ENCODE data around the gene KCNJ9.
A peak's percentile ranks its signal among the peaks of the same experiment; 100 is the strongest.

KCNJ9 gene

DNA sequence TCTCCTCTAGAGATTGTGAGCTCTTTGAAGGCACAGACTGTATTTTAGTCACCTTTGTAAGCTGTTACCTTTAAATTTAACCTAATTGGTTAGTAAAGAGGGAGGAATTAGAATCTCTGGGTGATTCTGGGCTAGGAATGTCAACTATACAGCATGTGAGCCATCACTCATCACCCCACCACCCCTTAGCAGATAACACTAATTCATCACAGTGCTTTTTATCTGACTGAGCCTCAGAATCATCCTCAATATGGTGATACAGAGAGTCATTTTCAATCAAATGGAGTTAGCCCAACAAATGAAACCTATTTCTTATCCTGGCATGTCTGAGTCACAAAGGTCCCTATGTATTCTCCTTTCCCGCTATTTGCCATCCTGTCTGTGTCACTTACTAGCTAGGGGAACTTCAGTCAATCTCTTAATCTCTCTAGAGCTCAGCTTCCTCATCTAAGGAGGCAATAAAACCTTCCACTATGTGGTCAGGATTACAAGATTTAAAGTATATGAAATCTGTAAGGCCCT is 24.6 kb upstream of the KCNJ9 start:
- TF ChIP-seq CTCF (IDR thresholded peaks at IDR 0.05; ENCODE audit: extremely low read depth, missing control alignments): no peak
- no peak for DNase-seq (ENCODE audit: low spot score)

DNA sequence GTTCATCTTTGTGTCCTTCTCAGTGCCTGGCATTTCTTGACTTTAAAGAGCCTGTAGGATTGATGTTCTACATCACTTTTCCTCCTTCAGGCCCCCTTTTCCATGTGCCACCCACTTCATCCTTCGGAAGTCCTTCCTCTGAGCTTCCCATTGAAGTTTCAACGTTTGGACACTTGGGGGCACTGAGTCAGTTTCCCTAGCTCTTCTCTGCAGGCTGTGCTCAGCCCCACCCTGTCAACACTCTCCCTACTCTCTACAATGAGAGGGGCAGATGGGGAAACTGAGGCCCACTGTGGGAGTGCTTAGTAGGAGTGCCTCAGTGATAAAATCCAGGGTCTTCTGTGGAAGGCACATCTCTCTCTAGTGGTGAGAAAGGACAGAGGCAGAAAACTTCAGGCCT is 23.3 kb upstream of the KCNJ9 start:
- TF ChIP-seq CTCF (IDR thresholded peaks at IDR 0.05; ENCODE audit: extremely low read depth, missing control alignments): no peak

GRCh38 chr1:160061369-160062229 is 19.7 kb upstream of the KCNJ9 start:
- DNase-seq (ENCODE audit: low spot score): no peak
- peak; percentile 1 for TF ChIP-seq CTCF (IDR thresholded peaks at IDR 0.05; ENCODE audit: extremely low read depth, missing control alignments)

More for the DNA sequence above, 23.3 kb upstream of the KCNJ9 start:
- DNase-seq (ENCODE audit: low spot score): no peak

GRCh38 chr1:160062230-160062532 is 19.2 kb upstream of the KCNJ9 start:
- TF ChIP-seq CTCF (IDR thresholded peaks at IDR 0.05; ENCODE audit: extremely low read depth, missing control alignments): no peak

GRCh38 chr1:160063176-160063575 is 18.2 kb upstream of the KCNJ9 start:
- TF ChIP-seq CTCF (IDR thresholded peaks at IDR 0.05; ENCODE audit: extremely low read depth, missing control alignments): no peak
- no peak for DNase-seq (ENCODE audit: low spot score)

More at GRCh38 chr1:160062230-160062532, 19.2 kb upstream of the KCNJ9 start:
- no peak for DNase-seq (ENCODE audit: low spot score)

DNA sequence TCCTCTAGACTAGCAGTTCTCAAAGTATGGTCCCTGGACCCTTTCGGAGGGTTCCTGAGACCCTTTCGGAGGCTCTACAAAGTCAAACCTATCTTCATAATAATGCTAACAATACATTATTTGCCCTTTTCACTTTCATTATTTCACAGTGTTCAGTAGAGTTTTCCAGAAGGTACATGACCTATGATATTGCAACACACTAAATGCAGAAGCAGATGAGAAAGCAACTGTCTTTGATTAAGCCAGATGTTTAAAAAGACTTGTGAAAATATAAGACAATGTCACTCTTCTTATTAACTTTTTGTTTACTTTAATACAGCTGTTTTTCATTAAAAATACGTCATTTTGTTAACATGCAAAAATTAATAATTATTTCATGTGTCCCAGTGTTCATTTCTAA is 17.2 kb upstream of the KCNJ9 start:
- TF ChIP-seq CTCF (IDR thresholded peaks at IDR 0.05; ENCODE audit: extremely low read depth, missing control alignments): no peak
- DNase-seq (ENCODE audit: low spot score): no peak

GRCh38 chr1:160064746-160065145 is 16.6 kb upstream of the KCNJ9 start:
- DNase-seq (ENCODE audit: low spot score): no peak
- no peak for TF ChIP-seq CTCF (IDR thresholded peaks at IDR 0.05; ENCODE audit: extremely low read depth, missing control alignments)
